Amniotic stem cell (primary cell): ENCODE data around the gene SEMA5B.

ENCODE experiments used
- DNase-seq: peaks from one replicate; lab custom pipeline; 2025; lab: John Stamatoyannopoulos, UW

The SEMA5B gene

DNA sequence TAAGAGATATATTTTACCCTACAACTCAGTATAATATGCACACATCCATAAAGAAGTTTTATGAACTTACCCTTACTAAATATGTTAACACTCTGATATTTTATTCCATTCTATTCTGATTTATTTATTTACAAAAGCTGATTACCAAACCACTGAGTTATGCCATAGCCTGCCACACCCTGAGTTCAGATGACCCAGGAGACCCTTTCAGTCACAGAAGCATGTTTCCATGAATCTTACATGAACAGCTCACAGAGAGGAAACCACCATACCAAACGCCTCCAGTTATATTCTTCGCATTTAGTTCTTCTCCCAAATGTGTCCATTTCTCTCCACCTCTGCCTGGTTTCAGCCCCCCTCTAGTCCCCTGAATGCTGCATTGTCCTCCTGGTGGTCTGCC, 103.5 kb downstream of the SEMA5B start:
- DNase-seq = no peak

DNA sequence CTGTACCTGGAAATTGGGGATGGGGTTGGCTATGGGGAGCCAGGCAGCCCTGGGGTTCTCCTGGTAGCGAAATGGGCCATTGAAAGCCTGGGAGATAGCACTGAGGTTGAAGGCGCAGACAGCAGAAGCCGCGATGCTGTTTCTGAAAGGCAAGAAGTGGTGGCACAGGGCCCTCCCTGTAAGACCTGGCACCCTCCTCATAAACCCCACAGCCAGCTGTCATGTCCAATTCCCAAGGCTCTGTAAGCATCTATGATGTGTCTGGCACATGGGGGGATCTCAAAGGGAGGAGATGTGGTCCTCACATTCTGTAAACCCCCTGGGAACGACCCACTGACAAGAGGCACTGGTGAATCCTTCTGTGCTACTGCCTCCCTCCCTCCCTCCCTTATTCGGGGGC, 104.0 kb downstream of the SEMA5B start:
- no peak for DNase-seq

DNA sequence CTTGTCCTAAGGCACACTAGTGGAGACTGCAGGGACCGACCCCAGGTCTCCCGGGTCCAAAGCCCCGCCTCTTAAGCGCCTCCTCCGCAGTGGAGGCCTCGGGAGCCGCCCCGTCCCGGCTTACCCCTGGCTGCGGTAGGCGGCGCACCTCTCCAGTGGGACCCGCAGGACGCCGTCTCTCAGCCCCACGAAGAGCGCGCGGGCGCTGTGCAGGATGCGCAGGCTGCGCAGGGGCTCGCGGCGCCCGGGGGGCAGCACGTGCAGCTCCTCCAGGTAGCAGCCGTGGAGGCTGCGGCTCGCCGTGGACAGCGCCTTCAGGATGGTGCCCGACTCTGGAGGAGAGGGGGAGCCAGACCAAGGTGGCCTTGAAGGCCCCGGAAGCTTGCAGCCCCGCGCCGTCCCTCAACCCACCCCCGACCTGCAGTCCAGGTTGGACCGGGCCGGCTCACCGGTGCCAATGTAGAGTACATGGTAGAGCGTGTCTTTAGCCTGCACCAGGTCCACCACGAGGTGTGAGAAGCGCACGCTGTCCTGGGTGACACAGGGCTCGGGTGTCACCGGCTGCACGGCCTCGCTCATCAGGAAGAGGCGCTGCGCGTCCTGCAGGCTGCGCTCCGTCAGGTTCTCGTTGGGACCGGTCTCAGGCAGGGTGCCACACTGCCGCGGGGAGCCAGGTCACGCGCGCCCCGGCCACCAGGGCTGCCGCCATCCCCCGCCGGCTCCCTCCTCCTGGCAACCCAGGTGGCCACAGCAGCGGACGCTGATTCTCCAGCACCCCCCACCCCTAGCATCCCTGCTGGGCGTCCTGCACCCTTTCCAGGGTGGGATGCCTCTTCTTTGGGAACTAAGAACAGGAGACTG, 105.5 kb downstream of the SEMA5B start:
- no peak for DNase-seq

DNA sequence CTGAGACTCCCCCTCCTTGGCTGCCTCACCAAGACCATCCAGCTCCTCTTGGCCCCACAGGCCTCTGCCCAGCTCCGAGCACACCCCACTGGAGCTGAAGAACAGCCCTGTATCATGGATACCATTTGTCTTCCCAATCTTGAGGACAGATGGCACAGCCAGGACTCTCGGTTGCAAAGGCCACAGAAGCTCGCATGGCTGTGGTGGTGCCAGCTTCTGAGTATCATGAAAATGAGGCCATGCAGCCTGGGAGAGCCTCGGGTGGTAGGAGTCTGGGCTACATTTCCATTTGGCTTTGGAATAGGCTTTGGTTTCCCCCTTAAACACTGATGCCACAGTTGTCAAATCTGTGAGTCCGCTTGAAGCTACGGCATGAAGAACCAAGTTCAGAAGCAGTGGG, 106.6 kb downstream of the SEMA5B start:
- no peak for DNase-seq

DNA sequence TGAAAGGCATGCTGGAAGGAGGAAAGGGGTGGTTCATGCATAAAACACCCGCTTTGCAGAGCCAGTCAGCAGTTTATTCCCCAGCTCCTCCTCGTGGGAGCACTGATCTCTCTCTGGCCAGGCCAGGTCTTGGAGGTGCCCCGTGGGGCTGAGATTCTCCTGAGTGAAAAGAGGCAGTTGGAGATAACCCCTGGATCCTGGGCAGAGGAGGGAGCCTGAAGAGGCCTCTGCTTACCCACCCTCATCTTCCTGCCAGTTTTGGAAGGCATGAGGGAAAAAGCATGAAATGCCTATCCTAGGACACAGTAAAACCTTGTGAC, 108.3 kb downstream of the SEMA5B start:
- no peak for DNase-seq

DNA sequence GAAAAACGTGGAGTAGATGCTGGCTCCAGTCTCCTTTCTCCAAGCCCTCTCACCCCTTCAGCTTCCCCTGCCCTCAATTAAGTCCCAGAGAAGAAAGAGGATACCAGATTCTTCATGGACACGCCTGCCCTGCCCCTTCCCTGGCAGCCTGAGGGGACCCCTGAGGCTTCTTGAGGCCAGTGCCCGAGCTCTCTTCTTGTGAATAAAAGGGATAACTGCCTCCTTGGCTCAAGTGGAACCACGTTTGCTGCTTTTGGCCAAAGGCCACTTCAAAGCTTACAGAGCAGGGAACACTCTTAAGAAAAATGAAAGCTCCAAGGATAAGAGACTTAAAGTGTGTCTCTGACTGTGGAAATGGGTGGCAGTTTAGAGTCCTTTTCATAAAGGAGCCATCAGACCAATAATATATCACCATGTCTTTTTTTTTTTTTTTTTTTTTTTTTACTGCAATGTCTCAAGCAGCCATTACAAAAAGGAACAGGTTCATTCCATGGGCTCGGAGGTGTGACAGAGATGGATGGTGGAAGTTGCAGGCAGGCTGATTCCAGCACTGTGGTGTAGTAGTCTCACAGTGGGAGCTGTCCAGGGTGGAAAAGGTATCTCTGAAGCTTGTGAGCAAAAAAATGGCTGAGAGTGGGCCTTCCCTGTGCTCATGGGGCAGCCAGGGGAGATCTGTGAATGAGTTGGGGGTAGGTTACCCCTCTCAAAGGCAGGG, 108.8 kb downstream of the SEMA5B start:
- no peak for DNase-seq

DNA sequence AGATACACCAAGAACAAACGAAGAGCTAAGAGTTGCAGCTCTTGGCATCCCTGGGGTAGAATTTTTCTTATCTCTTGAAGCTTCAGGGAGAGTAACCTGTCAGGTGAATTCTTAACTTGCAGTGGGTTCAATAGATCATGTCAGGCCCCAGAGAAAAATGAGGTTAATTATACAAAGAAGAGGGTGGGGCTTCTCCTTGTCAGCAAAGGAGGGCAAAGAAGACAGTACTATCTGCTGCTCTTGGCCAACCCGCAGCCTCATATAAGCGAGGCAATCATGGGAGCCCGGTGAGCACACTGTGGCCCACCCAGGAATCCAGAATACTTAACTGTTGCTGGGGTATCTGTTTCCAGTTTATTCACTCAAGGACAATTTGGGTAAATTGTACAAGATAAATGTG, 110.2 kb downstream of the SEMA5B start:
- no peak for DNase-seq

DNA sequence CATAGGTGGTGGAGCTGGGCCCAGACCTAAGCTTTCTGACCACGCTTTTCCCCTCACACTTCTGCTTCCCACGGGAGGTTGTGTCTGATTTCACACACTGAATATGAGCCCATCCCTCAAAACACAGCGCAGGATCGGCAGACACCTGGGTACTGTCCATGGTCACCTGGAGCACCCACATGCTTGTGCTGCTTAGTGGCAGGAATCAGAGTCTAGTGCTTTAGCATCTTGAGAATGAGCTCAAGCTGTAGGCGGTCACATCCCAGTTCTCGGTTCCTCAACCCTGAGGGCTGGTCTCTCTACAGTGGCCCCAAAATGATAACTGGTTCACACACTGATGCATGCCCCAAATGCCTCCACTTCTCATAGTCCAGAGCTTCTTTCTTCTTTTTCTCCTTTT, 111.0 kb downstream of the SEMA5B start:
- DNase-seq = no peak

DNA sequence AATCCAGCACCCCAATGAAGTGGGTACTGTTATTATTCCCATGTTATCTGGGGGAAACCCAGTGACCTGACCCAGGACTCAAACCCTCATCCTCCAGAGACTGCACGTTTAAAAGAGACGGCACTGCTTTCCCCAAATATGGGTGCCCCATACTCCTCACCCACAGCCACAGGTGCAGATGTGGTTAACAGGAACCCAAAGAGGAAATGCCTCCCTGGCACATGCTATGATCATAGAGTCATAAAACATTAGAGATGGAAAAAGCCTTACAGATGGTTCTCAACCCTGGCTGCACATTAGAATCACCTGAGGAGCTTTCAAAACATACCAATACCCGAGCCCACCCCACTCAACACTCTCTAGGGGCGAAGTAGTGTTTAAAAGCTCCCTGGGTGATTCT, 111.5 kb downstream of the SEMA5B start:
- no peak for DNase-seq

DNA sequence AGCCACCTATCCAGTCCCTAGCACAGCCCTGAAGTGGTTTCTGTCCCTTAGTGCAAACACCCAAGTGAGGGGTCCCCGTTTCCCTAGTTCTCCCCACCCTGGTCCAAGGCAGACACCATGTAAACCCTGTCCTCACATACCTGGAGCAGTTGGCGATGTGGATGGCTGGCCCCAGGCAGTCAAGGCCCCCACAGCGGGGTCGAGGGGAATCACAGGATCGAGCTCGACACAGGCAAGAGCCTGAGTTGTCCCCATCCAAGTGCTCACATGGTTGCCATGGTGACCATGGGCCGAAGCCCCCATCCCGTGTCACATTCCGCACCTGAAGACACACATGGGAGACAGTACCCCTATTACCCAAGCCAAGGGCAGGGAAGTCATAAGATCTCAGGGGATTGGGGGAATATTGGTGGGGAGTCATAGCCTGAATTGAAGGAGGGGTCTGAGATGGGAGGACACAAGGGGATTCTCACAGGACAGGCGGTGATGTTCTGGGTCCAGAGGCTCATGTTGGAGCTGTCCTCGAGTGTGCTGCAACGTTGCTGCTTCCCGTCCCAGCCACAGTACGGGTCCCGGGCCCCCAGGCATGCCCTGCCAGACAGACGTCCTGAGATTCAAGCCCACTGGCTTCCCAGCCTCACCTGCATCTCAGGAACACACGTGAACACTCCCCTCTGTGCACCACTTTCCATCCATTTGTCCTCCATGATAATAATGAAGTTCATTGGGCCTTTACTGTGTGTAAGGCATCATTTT, 112.1 kb downstream of the SEMA5B start:
- no peak for DNase-seq

DNA sequence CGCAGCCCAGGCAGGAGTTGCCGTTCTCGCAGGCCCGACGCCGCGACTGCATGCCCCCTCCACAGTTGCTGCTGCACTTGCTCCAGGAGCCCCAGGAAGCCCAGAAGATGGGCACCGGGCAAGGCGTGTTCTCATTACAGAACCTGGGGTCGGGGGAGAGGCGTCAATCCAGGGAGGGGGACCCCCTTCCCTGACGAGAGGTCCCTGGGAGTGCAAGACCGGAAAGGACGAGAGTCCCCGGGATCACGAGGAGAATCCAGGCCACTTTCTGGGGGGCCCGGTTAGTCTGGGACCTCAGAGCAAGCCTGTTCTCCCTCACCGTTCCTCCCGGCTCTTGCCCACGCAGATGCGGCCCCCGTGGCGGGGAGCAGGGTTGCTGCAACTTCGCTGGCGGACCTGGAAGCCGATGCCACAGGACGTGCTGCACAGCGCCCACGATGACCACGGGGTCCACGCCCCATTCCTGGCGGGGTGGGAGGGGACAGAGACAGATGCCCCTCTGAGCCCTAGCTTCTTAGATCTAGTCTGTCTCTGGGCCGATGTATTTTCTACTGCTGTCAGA, 113.9 kb downstream of the SEMA5B start:
- DNase-seq = no peak

DNA sequence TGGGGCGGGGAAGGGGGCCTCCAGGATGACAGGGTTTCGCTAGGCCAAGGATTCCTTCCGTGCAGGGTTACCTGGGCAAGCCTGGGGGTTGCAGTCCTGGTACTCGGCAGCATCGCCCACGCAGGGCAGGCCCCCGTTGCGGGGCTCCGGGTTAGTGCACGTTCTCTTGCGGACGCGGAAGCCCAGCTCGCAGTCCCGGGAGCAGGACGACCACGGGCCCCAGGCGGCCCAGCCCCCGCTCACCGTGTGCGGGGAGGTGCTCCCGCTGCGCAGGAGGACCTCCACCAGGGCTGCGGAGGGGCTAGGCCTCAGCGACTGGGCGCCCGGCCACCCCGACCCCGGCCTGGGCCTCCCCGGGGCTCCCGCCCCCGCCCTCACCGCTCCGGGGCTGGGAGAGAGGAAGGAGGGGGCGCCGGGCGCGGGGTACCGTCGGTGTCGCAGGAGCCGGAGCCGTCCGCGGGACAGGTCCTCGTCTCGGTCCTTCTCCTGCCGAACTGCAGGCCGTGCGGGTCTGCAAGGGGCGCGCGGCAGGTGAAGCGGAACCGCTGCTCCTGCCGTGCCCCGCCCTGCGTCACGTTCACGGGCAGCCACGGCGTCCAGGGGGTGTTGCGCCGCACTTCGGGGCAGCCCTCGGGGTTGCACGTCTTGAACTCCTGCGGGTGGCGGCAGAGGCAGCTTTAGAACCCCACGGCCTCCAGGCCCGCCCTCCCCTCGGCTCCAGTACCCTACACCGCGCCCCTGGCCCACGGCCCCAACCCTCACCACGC, 114.6 kb downstream of the SEMA5B start:
- DNase-seq = no peak

DNA sequence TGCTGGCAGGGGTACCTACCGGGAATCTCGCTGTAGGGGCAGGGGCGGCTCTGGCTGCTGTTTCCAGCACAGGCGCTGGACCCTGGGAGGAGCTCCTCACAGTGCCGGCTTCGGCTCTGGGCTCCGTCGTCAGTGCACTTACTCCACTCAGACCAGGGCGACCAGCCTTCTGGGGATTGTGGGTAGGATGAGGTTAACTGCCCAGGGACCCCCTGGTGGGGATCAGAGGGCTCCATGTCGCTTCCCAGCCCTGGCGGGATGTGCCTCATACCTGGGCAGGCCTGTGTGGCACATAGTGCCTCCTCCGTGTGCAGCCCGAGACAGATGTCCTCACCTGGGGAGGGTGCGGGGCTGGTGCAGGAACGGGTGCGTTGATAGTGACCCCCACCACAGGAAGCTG, 115.7 kb downstream of the SEMA5B start:
- DNase-seq = no peak

DNA sequence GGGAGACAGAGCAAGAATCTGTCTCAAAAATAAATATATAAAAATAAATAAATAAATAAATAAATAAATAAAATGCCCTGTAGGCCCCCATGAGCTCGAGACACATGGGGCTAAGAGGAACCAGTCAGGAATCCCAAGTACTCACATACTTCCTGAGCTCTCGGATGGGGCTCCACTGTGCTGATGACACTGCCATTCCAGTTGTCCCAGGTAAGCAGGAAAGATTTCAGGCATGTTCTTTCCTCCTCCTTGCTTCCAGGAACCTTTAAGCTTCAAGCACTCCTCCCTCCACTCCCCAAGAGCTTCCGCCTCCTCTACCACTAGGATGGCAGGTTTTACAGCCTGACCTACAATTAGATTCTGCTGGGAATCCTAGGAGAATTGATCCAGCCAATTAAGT, 119.3 kb downstream of the SEMA5B start:
- DNase-seq = no peak

DNA sequence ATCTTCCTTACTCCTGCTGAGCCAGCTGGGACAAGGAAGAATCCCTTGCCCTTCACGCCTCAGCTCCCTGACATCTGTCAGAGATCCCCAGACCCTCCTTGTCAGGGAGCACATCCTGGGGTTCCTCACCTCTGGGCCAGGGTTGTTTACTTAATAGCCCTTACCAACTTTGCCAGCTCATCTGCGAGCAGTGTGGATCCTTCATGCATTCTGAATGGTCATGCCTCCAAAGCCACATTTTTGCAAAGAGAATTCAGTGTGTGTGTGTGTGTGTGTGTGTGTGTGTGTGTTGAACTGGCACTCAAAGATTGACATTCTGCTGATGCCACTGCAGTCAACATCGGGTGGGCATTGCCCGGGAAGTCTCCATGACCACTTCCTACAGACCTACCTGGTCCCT, 120.1 kb downstream of the SEMA5B start:
- no peak for DNase-seq

DNA sequence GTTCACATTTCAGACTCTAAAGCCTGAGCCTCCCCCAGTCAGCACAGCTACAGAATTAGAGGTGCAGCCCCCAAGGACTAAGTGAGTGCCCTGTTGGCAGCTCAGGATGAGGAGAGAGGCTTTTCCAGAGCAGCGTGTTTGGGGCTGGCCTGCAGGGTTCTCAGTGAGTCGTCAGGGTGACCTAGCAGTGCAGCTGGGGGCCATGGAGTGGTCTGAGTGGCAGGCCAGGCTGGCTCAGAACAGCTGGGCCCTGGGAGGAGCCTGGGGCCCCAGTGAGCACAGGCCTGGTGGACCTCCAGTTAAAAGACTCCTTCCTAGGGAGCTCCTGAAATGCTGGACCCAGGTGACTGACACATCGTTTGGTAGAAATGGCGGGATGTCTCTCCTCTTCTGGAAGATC, 124.4 kb downstream of the SEMA5B start:
- no peak for DNase-seq

DNA sequence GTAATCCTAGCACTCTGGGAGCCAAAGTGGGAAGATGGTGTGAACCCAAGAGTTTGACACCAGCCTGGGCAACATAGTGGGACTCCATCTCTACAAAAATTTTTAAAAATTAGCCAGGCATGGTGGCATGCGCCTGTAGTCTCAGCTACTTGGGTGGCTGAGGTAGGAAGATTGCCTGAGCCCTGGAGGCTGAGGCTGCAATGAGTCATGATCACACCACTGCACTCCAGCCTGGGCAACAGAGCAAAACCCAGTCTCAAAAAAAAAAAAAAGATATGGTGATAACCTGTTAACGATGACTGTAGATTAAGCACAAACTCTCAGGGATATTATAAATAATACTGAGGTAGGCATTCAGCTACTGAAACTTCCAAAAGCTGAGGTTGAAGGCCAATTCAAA, 125.2 kb downstream of the SEMA5B start:
- DNase-seq = no peak

DNA sequence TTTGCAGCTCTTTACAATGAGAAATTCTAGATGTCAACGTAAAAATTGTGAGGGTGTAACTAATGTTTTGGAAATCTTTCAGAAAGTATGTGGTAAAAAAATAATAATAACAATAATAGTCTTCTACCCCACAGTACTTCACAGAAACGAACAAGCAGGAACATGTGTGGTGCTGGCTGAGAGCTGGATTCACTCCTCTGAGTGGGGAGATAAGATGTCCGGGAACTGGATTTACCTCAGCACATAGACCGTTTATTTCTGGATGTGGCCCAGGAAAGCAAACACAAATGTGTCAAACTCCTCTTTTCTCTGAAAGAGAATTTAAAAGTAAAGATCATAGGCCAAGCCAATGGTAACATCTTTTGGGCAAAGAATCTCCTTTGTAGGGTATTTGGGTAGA, 129.3 kb downstream of the SEMA5B start:
- no peak for DNase-seq

DNA sequence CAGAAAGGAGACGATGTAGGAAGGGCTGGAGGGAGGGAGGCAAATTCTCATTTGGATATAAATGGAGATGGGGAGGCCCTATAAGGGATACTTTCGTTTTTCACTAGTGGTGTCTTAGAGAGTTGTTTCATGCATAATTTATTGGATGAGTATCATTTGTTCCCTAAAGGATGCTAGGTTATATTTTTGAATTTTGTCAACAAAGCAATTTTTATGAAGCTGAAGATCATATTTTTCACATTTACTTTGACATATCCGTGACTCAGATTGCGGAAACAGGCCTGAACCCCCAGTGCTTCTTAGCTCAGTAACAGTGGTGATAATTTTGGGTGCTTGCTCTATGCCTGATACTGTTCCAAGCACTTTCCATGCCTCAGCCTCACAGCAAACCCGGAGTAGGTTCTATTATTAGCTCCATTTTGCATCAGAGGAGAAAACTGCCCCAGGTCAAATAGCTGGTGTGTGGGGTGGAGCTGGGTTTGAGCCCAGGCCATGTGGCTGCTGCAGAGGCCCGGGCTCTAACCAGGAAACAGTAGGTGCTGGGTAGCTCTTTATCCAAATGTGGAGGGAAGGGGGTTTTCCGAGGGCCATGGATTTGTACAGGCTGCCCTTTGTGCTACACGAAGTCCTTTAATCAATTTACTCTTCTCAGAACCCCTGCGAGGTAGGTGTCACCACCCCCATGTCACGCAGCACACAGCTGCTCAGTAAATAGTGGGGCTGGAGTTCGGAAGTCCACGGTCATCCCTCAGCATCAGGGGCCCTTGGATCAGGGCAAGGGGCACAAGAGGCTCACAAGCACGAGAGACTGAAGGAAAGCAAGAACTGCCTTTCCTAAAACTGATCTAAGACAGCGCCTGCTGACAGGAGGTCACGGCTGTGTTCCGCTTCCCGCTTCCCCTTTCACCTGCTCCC, 133.6 kb downstream of the SEMA5B start:
- no peak for DNase-seq

DNA sequence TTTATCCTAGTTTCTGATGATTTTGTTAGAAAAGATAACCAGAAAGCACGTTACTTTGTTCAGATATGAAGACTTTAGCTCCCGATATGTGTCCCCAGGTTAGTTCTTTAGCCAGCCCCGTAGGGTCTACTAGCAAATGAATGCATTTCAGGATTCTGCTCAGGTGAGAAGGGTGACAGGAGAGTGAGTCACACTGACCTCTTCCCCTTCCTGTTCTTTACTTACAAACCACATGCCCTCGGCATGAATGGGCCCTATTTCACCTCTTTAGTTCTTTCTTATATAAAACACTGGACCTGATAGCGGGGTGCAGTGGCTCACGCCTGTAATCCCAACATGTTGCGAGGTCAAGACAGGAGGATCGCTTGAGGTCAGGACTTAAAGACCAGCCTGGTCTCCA, 134.3 kb downstream of the SEMA5B start:
- DNase-seq = no peak
